Inflammatory macrophage treated with lipopolysaccharide for 1 hour (primary cell): ENCODE data around the gene DDX50.

Experiments used
- DNase-seq, 2 donors: peaks; one replicate each; pipeline ENCODE4 v3.0.0-alpha.2; 2020 to 2022

The DDX50 gene

DNA sequence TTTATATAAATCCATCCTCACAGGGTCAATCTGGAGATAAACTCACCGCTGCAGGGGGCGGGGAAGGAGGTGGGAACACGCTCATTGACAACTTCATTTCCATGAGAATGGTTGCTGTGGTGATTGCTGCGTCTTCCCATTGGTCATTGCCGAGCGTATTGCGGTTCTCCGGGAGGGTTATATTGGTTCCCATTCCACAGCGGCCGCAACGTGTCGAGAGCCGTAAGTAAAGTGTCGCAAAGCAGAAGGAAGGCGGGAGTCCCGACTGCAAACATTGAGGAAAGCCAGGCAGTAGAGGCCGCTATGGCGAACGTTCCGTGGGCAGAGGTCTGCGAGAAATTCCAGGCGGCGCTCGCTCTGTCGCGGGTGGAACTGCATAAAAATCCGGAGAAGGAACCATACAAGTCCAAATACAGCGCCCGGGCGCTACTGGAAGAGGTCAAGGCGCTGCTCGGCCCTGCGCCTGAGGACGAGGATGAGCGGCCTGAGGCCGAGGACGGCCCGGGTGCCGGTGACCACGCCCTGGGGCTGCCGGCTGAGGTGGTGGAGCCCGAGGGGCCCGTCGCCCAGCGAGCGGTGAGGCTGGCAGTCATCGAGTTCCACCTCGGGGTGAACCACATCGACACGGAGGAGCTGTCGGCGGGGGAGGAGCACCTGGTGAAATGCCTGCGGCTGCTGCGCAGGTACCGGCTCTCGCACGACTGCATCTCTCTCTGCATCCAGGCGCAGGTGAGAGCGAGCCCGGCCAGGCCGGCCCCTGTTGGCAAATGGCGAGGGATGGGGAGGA is 87.6 kb downstream of the DDX50 start, which contains the start of gene KIFBP:
KIFBP (plus strand) TSS at position 274 of the 787 bp plus-strand sequence; CDS start at position 304, 30 bp downstream.
- DNase-seq: peak; percentile 95 to 96

DNA sequence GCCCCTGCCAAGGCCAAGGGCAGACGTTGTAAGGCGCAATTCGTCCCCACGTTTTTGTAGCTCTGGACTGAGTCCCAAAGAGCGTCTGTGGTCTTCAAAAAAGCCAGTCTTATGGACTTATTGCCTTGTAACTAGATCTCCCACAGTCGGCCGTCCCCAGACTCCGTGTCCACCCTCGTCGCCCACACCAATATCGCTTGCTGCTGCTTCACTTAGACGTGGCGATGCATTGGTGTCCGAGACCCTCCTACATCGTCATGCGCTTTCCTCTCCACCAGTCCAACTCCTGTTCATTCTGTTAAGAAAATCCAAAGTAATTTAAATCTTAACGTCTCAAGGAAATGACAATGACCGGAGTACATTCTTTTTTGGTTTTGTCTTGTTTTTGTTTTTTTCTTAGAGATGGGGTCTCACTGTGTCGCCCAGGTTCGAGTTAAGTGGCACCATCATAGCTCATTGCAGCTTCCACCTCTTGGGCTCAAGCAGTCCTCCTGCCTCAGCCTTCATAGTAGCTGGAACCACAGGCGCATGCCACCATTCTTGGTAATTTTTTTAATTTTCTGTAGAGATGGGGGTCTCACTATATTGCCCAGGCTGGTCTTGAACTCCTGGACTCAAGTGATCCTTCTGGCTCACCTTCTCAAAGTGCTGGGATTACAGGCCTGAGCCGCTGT is 88.3 kb downstream of the DDX50 start:
- DNase-seq: no peak

DNA sequence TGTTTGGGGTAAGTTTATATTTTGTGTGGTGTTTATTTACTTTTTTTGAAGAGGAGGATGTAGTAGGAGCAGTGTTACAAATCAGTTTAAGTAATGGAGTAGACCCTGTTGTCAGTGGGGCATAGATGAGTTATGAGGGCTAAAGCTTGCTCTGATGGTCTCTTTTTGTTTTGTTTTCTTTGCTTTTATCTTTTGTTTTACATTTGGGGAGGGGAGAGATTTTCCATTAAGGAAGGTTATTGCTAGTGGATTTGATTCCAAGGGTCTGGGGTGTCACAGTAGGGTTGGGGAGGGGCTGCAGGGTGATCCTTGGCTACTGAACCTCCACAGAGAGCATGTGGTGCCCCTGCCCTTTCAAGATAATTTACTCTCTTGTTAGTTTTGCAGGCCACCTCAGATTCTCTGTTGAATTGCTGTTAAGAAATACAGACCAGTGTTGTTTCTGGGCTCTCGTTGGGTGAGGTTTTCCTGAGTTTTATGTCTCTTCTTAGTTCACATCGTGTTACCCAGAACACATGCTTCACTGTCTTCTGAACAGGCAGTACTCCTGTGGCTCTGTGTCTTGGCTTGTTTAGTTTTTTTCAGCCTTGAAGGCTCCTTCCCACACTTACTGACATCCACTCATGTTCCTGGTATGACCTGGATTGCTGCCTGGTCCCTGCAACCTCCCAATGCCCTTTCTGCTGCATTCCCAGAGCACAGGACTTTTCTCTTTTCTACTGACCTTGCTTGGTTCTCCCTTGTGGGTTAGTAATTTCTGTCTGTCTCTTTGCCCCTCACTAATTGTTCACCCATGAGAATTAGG is 91.7 kb downstream of the DDX50 start:
- no peak for DNase-seq
